Duodenal mucosa (tissue), 2 donors: ENCODE results near the gene C3orf18.
A peak's percentile ranks its signal among the peaks of the same experiment; 100 is the strongest.

Experiments
- H3K27ac ChIP-seq: one replicate; pipeline ENCODE4 v1.7.0; 2013; ENCODE audit warnings: low read depth, low read length
- H3K27me3 ChIP-seq, 2 donors: one replicate each; pipeline ENCODE4 v1.7.0; 2013; ENCODE audit warnings: low read length in 2 of 2, control low read depth in 1 of 2; ENCODE audit not compliant: insufficient read depth in 2 of 2, control insufficient read depth in 1 of 2
- H3K36me3 ChIP-seq, 2 donors: one replicate each; pipeline ENCODE4 v1.7.0; 2013; ENCODE audit warnings: low read length in 2 of 2, control low read depth in 1 of 2; ENCODE audit not compliant: insufficient read depth in 2 of 2, control insufficient read depth in 1 of 2
- H3K4me1 ChIP-seq, 2 donors: one replicate each; pipeline ENCODE4 v1.7.0; 2013; ENCODE audit warnings: low read length in 2 of 2, control low read depth in 1 of 2; ENCODE audit not compliant: insufficient read depth in 2 of 2, control insufficient read depth in 1 of 2
- H3K4me3 ChIP-seq, 2 donors: one replicate each; pipeline ENCODE4 v1.7.0; 2013; ENCODE audit warnings: low read length in 2 of 2, low read depth in 1 of 2
- H3K9ac ChIP-seq, 2 donors: one replicate each; pipeline ENCODE4 v1.7.0; 2013; ENCODE audit warnings: low read length in 2 of 2, low read depth in 1 of 2
- H3K9me3 ChIP-seq, 2 donors: one replicate each; pipeline ENCODE4 v1.7.0; 2013; ENCODE audit warnings: low read length in 2 of 2, control low read depth in 1 of 2; ENCODE audit not compliant: control insufficient read depth in 1 of 2

The C3orf18 gene

GRCh38 chr3:50567386-50568167 lies at the start of gene C3orf18:
C3orf18 (minus strand) TSS chr3:50567747; CDS start chr3:50565699, 2,048 bp downstream.
- no peak within 1 kb of the TSS for H3K27ac ChIP-seq

DNA sequence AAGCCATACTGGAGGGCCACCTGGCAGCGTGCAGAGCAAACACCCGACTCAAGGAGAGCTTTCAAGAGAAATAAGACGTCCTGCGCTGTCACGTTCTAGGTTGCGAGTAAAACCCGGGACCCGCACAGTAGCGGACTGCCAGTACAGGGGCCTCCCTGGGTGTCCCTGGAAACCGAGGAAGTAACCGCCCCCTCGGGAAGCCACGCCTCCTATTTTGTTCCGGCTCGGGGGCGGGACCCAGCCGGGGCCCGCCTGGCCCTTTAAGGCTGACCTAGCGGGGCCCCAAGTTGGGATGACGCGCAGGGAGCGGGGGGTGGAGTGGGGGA lies 49.2 kb upstream of the C3orf18 start:
- Histone ChIP-seq H3K36me3 (no peaks in the 10 kb centered on the region), H3K4me1 (peaks cover 43 to 54% of the 10 kb centered on the region in 2 donors), H3K9me3 (no peaks in the 10 kb centered on the region), H3K9ac (peak overlapping the region; percentile 42 to 68), H3K4me3 (peak overlapping the region; percentile 84 to 86), H3K27me3 (no peaks in the 10 kb centered on the region), H3K27ac (peak overlapping the region; percentile 67)

More at GRCh38 chr3:50567386-50568167, at the start of gene C3orf18:
- peaks cover 25 to 33% of the 10 kb centered on the region in 2 donors for H3K4me1 ChIP-seq
- H3K36me3 ChIP-seq = no peaks in the 10 kb centered on the region
- H3K4me3 ChIP-seq = peak within 1 kb of the TSS; percentile 90 to 98
- H3K27me3 ChIP-seq = peaks cover 2 to 3% of the 10 kb centered on the region in 2 donors
- H3K9me3 ChIP-seq = no peaks in the 10 kb centered on the region
- peak within 1 kb of the TSS; percentile 42 to 92 for H3K9ac ChIP-seq

- peak overlapping the region; percentile 42 to 68 for H3K9ac ChIP-seq
- no peaks in the 10 kb centered on the region for H3K27me3 ChIP-seq
- H3K27ac ChIP-seq = peak overlapping the region; percentile 67
- H3K4me3 ChIP-seq = peak overlapping the region; percentile 84 to 86
- no peaks in the 10 kb centered on the region for H3K9me3 ChIP-seq
- H3K36me3 ChIP-seq = no peaks in the 10 kb centered on the region
- H3K4me1 ChIP-seq = peaks cover 43 to 54% of the 10 kb centered on the region in 2 donors
These were observed 48.6 kb upstream of the C3orf18 start for GRCh38 chr3:50616003-50616769.

GRCh38 chr3:50615190-50615589 lies 47.6 kb upstream of the C3orf18 start:
- H3K9me3 ChIP-seq = no peaks in the 10 kb centered on the region
- peaks cover 49 to 56% of the 10 kb centered on the region in 2 donors for H3K4me1 ChIP-seq
- no peak overlapping the region for H3K4me3 ChIP-seq
- peaks cover 0 to under 1% of the 10 kb centered on the region in 2 donors for H3K36me3 ChIP-seq
- no peaks in the 10 kb centered on the region for H3K27me3 ChIP-seq
- H3K9ac ChIP-seq = no peak overlapping the region
- no peak overlapping the region for H3K27ac ChIP-seq

GRCh38 chr3:50612970-50613846 lies 45.7 kb upstream of the C3orf18 start:
- H3K4me1 ChIP-seq = peaks cover 47 to 60% of the 10 kb centered on the region in 2 donors
- peak overlapping the region; percentile 43 to 88 for H3K9ac ChIP-seq

GRCh38 chr3:50612234-50612882 lies 44.8 kb upstream of the C3orf18 start:
- H3K4me1 ChIP-seq = peaks cover 43 to 60% of the 10 kb centered on the region in 2 donors
- peaks cover 15 to 16% of the 10 kb centered on the region in 2 donors for H3K36me3 ChIP-seq
- H3K4me3 ChIP-seq = peak overlapping the region; percentile 54 to 89
- H3K9ac ChIP-seq = peak overlapping the region; percentile 43 to 88
- H3K9me3 ChIP-seq = no peaks in the 10 kb centered on the region
- peak overlapping the region; percentile 89 for H3K27ac ChIP-seq
- no peaks in the 10 kb centered on the region for H3K27me3 ChIP-seq

More at GRCh38 chr3:50612970-50613846, 45.7 kb upstream of the C3orf18 start:
- Histone ChIP-seq H3K4me3 (peak overlapping the region; percentile 54 to 89), H3K27me3 (no peaks in the 10 kb centered on the region), H3K9me3 (no peaks in the 10 kb centered on the region), H3K27ac (peak overlapping the region; percentile 89), H3K36me3 (peaks cover 7 to 10% of the 10 kb centered on the region in 2 donors)

DNA sequence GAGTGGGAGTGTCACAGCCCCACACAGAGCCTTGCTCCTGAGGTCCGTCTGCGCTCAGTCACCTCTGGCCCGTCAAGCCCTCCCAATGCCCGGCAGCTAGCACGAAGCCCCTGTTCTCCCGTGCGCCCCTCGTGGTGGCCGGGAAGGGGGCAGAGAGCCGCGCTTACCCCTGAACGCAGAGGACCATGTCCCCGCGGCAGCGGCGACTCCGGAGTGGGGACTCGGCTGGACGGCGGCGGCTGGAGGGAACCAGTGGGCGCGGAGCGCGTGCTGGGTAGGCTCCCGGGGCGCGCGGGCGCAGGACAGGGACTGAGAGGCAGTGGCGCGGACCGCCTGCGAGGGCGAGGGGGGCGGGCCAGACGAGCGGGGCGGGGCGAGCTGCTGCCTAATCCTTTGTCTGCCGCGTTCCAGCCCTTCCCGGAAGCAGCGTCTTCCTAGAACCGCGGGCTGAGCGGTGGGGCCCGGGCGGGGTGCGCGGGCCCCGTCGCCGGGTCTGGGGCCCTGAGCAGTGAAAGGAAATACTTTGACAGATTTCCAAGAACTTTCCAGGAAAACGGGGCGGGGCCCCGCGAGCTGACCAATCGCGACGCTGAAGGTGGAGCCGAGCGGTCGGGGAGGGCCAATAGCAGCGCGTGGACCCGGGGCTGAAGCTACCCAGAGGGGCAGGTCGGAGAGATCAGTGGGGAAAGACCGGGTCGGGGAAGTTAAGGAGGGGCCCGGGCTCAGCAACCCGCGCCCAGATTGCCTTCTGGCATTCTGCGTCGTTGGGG lies 44.1 kb upstream of the C3orf18 start, which contains the start of gene CISH:
CISH (minus strand) TSS at position 311 of the 770 bp plus-strand sequence; CDS start at position 187, 124 bp downstream.
- peak within 1 kb of the TSS; percentile 89 for H3K27ac ChIP-seq
- peaks cover 22 to 23% of the 10 kb centered on the region in 2 donors for H3K36me3 ChIP-seq
- H3K4me1 ChIP-seq = peaks cover 50 to 67% of the 10 kb centered on the region in 2 donors
- H3K9ac ChIP-seq = peak within 1 kb of the TSS; percentile 88 to 97
- no peaks in the 10 kb centered on the region for H3K27me3 ChIP-seq
- H3K9me3 ChIP-seq = no peaks in the 10 kb centered on the region
- H3K4me3 ChIP-seq = peak within 1 kb of the TSS; percentile 89 to 92

DNA sequence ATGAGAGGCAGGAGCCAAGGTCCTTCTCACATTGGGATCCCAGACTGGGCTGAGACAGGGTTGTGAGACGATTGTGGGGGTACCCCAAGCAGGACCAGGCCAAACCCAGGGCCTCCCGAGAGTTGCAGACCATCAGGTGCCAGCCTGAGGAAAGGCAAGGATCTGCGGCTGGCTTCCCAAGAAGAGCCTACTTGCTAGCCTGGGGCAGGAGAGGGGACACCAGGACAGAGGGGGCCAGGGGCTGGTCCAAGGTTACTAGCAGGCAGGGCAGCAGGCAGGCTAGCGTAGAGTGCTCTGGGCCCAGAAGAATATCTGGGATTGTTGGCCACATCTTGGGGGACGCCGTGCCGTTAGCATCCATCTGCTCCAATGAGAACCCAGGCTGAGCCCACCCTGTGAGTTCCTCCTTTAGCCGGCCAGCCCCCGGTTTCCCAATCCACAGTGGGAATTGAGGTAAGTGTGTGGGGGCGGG lies 43.5 kb upstream of the C3orf18 start:
- Histone ChIP-seq H3K27ac (peak overlapping the region; percentile 89), H3K9ac (peak overlapping the region; percentile 88 to 97), H3K4me3 (peak overlapping the region; percentile 89 to 92), H3K9me3 (no peaks in the 10 kb centered on the region), H3K27me3 (no peaks in the 10 kb centered on the region), H3K4me1 (peaks cover 55 to 66% of the 10 kb centered on the region in 2 donors), H3K36me3 (peaks cover 24 to 29% of the 10 kb centered on the region in 2 donors)
